Hematopoietic multipotent progenitor cell treated with erythropoietin and hydrocortisone succinate and interleukin-3 and kit ligand, for 15 days (in vitro differentiated cells): ENCODE data around the gene CMTM3.
"Not testable (repeated sequence)": the region's sequence is repeated elsewhere in the genome, so short reads cannot be mapped to it uniquely, and the experiment has no call there.

ENCODE experiments used
- DNase-seq: peaks from one replicate; pipeline ENCODE4 v3.0.0-alpha.2; 2015; ENCODE audit warnings: low spot score

Gene CMTM3

DNA sequence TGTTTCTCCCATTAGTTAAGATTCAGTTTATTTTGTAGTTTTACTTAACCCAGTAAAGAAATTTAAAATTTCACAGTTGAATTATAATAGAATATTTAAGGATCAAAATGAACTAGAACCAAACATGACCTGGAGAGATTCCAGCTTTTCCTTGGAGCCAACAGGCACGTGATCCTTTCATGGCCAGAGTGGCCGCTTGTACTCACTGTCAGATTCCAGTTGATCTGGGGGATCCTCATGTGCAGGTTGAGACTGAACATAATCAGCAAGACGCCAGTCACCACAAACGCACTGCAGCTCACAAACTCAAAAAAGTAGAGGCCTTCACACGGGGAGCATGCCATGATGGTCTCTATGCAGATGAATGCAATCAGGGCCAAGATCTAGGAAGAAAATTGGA is 31.7 kb downstream of the CMTM3 start:
- no peak for DNase-seq

DNA sequence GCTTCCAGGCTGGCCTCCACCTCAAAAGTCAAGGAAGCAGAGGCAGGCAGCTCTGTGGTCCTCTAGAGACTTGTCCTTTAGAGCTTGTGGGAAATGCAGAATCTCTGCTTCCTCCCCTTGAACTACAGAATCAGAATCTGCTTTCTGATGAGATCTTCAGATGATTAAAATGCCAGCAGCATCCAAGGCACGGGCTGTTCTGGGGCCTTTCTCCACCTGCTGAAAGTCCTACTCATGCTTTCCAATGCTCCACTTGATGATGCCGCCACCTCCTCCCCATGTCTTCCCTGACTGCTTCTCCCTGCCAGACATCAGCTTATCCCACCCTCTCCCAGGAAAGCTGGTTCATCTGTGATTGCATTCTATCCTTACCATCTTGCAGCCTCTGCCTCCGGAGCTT is 33.3 kb downstream of the CMTM3 start:
- DNase-seq = no peak

- DNase-seq = no peak
Observed at GRCh38 chr16:66639091-66639885, 34.8 kb downstream of the CMTM3 start.

DNA sequence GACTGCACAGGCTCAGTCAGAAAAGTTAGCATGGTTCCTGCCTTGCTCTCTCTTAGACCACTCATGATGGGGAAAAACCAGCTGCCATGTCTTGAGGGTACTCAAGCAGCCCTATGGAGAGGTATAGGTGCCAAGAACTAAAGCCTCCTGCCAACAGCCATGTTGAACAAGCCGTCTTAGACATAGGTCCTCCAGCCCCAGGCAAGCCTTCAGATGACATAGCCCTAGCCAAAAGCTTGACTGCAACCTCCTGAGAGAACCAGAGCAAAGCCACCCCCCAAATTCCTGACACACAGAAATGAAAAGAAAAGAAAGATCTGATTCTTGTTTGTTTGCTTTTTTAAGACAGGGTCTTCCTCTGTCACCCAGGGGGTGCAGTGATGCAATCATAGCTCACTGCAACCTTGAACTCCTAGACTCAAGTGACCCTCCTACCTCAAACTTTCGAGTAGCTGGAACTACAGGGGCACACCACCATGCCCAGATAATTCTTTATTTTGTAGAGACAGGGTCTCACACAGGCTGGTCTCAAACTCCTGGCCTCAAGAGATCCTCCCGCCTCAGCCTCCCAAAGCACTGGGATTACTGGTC is 36.3 kb downstream of the CMTM3 start:
- DNase-seq = no peak

DNA sequence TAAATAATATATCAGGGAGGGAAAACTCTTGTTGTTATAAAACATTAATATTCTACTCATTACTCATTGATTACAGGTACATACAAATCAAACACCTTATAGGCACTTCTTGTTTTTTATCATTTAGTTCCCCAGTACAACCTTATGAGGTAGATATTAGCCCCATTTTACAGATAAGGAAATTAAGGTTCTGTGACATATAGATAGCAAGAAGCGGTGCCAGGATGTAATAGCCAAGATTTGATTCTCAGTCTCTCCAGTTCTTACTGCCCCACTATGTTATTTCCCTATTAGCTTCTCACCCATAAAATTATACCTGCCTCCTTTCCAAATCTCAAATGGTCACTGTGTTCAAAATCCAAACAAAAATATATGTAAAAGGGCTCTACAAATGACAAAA is 36.9 kb downstream of the CMTM3 start:
- DNase-seq = no peak

DNA sequence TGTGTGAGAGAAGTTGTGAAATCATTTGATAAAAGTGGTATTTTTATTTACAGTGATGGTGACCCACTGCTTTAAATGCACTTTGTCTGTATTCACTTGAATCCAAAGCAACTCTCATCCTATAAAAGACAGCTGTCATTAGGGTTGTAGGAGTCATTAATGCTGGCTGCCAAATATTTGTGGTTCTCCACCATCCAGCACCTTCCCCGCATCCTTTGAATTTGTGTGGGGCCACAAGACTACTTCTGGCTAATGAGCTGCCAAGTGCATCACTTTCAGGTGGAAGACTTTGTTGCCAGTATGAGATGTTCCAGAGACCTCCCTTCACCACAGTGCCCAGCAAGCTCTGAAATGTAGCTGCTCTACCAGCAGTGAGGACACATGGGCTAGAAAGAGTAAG is 43.4 kb downstream of the CMTM3 start:
- no peak for DNase-seq

DNA sequence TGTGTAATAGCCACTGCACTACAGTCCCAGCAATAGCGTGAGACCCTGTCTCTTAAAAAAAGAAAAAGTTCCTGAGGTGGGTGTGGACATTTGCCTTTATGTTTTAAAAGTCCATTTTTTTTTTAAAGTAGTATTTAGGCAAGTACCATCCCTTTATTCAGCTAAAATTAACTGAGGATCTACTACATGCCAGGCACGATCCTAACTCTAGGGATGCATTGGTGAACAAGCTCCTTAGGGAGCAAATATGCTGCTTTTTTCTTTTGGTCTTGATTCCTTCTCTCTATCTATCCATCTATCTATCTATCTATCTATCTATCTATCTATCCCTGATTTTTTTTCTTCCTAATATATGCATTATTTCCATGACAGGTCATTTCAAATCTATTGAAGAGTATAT is 44.7 kb downstream of the CMTM3 start:
- no peak for DNase-seq

DNA sequence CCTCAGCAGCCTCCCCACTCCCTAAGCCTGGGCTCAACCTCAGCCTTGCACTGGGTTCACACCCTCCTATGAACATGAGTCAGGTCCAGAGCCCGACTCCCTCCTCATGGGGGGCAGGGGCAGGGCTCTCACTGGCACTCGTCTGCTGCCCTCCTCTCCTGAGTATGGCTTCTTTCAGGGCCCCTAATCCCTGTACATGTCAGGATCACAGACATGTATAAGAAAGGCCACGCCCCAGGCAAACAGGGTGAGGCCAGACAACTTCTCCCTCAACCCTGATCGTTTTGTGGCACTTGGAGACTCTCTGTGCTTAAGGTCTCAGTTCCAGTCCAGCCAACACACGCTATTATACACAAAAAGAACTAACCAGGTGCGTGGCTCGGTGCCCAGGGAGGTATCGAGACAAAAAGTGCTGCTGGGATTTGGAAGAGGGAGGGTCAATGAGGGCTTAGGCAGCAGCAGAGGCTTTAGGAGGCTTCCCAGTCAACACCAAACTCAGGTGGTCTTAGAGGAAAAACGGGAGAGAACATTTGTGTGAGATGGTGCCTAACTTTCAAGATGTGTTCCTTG is 45.2 kb downstream of the CMTM3 start:
- no peak for DNase-seq

DNA sequence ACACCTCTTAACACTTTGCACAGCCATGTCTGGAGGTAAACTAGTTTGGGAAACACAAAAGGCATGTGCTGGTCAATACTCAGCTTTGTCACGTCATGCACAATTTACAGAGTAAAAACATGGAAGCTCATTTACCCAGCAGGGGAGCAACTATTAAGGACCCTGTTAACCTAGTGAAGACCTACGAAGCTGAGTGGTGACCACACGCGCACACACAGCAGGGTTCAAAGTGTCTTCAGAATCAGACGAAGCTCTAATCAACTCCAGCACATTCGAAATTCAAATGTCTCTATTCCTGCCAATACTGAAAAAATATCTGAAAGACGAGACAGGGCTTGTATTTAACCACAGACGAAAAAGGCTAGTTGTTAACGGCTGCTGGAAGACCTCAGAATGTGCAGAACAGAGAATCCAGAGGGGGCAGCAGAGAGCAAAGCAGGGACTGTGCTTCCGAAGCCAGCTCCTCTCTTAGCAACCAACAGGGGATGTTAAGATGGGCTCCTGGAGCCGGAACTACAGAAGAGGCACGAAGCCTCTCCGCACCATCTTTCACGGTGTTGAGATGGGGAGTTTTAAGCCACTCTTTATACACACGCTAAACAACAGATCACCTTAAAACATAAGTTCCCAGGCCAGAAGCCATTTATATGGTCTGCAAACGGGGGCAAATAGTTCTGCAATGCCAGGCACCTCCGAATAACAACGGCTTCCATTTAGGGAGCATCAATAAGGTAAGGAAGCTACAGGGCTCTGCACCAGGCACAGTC is 46.4 kb downstream of the CMTM3 start:
- DNase-seq = peak; percentile 57

GRCh38 chr16:66651474-66651765 is 46.9 kb downstream of the CMTM3 start:
- no peak for DNase-seq

GRCh38 chr16:66651965-66652364 is 47.5 kb downstream of the CMTM3 start:
- no peak for DNase-seq

DNA sequence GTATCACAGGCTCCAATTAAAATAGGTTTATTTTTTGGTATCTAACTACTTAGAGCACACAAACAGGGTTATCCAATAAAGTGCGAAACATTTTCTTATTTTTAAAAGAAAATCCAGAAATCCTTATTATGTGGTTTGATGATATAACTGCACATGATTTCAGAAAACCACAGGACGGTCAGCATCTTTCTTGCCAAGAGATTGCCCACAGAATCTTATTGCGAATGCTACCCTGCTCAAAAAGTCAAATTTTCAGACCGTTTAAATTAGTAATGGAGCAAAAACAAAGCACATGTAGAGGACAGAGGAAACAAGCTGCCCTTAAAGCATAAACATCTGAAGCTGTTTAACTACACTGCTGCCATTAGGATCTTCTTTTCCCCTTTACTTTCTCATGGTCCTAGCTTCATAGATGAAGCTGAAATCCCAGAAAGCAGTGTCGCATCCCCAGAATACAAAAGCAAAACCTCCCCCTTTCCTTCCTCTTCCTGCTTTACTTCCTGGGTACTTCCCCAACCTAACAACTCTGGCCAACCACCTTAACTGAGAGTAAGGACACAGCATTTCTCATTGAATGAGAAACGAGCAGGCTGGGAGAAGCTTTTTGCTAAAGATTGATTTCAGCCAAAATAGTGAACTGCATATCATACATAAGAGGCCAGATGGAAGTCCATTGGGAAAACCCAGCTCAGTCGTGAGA is 48.3 kb downstream of the CMTM3 start:
- DNase-seq = no peak

GRCh38 chr16:66653581-66654350 is 49.3 kb downstream of the CMTM3 start:
- DNase-seq = no peak

DNA sequence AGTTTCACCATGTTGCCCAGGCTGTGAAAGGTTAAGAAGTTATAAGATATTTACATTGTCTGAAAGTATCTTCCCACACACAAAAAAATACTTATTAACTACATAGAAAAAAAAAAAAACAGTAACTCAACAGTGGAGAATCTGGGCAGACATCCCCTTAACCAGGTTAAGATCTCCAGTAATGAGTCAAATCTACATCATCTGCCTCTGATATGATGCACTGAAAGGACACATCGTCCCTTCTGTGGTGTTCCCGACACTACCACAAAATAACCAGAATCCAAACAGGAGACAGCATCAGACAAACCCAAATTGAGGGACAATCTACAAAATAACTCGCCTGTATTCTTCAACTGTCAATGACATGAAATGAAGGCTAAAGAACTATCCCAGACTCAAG is 52.0 kb downstream of the CMTM3 start:
- no peak for DNase-seq

- DNase-seq = no peak
Observed at GRCh38 chr16:66658143-66658859, 53.8 kb downstream of the CMTM3 start.

DNA sequence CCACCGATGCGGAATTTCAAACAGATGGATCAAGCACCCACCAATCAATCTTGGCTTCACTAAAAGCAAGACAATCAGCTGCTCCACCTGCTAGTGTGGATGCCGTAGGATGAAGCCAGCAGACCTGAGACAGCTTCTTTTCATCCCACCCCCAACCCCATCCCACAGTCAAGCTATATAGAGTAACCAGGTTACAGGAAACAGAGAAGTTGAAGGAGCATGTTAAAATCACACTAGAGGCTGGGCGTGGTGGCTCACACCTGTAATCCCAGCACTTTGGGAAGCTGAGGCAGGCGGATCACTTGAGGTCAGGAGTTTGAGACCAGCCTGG is 54.3 kb downstream of the CMTM3 start:
- no peak for DNase-seq

DNA sequence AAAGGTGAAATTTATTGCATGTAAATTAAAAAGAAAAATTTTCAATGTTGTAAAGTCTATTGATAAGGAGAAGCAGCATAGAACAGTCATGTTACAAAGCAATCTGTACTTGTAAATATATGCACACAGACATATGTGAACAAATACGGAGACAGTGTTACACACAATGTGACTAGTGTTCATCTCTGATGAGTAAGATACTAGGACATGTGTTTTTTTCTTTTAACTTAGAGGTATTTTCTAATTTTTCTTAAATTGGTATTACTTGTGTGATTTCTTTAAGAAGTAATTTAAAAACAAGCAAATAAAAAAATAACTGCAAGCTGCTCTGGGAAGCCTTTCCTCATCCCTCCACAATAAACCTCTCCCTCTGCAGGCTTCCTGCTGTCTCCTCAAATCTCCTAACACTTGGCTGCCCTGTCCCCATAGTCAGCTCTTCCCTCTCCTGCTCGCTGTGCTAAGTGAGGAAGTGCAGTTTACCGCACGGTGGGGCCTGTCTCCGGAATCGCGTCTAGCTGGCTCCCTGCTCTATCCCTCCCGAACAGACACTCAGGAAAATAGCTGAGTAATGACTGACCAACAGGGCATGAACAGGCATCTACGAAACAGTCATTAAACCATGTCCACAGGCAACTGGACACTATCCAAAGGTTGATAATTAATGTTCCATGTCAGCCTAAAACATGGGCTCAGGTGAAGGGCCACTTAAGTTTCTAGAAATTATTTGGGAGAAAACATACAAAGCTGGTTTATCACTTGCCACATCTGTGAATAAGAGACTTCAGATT is 56.1 kb downstream of the CMTM3 start:
- no peak for DNase-seq

GRCh38 chr16:66661210-66661560 is 56.7 kb downstream of the CMTM3 start:
- DNase-seq = no peak

GRCh38 chr16:66661671-66662346 is 57.3 kb downstream of the CMTM3 start:
- not testable (repeated sequence) for DNase-seq
